ENCODE measurements around the gene SLC2A13. TPM values are rescaled to one million over a fixed set of nuclear protein-coding genes. Genes with fewer than 3 reads are reported as not detected.

Gene SLC2A13
- total RNA-seq, 6 experiments from 2014 or later: 5.2 to 11.7 (median 8.7) TPM

DNA sequence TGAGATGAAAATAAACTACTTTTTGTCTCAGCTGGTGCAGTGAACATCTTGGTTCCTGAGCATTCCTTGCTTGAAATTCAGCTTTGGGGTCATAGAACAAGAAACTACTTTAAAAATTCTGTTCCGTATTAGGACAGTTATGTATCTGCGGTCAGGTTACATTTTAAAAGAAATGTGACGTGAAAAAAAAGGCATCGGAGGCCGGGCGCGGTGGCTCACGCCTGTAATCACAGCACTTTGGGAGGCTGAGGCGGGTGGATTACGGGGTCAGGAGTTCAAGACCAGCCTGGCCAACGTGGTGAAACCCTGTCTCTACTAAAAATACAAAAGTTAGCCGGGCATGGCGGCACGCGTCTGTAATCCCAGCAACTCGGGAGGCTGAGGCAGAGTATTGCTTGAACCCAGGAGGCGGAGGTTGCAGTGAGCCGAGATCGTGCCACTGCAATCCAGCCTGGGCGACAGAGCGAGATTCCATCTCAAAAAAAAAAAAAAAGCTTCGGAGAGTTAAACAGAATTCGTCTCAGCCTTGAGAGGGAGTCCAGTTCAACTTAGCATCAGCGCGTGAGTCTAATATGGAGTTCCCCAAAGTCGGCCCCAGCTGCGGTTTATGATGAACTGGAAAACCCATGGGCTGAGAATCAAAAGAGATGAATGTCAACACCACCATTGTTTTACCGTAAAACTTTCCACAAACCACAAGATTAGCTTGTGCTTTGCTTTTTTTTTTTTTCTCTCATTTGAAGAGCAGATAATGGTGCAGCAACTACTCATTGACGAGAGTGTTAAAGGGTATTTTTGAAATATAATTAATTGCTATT, 2.1 kb upstream of the SLC2A13 start:
- Histone ChIP-seq H3K27ac (no peak overlapping the region), H3K9me3 (no peaks in the 10 kb centered on the region), H3K27me3 (no peaks in the 10 kb centered on the region), H3K4me1 (peaks cover 0 to 14% (median 0%) of the 10 kb centered on the region in 4 donors), H3K36me3 (no peaks in the 10 kb centered on the region), H3K4me3 (no peak overlapping the region)
- 72% methylated on average over 24 of the region's 29 CpGs for WGBS (ENCODE audit: insufficient coverage, low coverage, low lambda C conversion rate, missing lambda C conversion rate)
- no peak for DNase-seq
- TF ChIP-seq, protein P1, sequence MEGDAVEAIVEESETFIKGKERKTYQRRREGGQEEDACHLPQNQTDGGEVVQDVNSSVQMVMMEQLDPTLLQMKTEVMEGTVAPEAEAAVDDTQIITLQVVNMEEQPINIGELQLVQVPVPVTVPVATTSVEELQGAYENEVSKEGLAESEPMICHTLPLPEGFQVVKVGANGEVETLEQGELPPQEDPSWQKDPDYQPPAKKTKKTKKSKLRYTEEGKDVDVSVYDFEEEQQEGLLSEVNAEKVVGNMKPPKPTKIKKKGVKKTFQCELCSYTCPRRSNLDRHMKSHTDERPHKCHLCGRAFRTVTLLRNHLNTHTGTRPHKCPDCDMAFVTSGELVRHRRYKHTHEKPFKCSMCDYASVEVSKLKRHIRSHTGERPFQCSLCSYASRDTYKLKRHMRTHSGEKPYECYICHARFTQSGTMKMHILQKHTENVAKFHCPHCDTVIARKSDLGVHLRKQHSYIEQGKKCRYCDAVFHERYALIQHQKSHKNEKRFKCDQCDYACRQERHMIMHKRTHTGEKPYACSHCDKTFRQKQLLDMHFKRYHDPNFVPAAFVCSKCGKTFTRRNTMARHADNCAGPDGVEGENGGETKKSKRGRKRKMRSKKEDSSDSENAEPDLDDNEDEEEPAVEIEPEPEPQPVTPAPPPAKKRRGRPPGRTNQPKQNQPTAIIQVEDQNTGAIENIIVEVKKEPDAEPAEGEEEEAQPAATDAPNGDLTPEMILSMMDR (IDR thresholded peaks at IDR 0.05): peak in 1 of 4 donors; percentile 8
- TF ChIP-seq POLR2A (IDR thresholded peaks at IDR 0.05): no peak
- ATAC-seq: no peak
- intact Hi-C loops (cut with DNase I): loop anchor here (10.0 kb wide), 2 partner anchors 73 to 343 kb away; no protein-coding TSS in a partner anchor

GRCh38 chr12:40107098-40107802, 1.4 kb upstream of the SLC2A13 start:
- Histone ChIP-seq H3K27ac (peak overlapping the region in 1 of 3 donors; percentile 5), H3K27me3 (no peaks in the 10 kb centered on the region), H3K4me3 (peak overlapping the region; percentile 15 to 52 (median 34)), H3K4me1 (peaks cover 0 to 14% (median 0%) of the 10 kb centered on the region in 4 donors), H3K36me3 (no peaks in the 10 kb centered on the region), H3K9me3 (no peaks in the 10 kb centered on the region)
- DNase-seq (peak; percentile 90 to 91 (median 91)), ATAC-seq (peak; percentile 65 to 76 (median 72))
- WGBS (ENCODE audit: insufficient coverage, low coverage, low lambda C conversion rate, missing lambda C conversion rate): 24% methylated on average over 19 of the region's 19 CpGs
- TF ChIP-seq POLR2A (IDR thresholded peaks at IDR 0.05): no peak
- TF ChIP-seq, protein P1 (IDR thresholded peaks at IDR 0.05): peak; percentile 77 to 97 (median 94)
- intact Hi-C loops (cut with DNase I): loop anchor here (10.0 kb wide), 2 partner anchors 72 to 342 kb away; no protein-coding TSS in a partner anchor

GRCh38 chr12:40106655-40107054, 774 bp upstream of the SLC2A13 start:
- H3K4me1 ChIP-seq: peaks cover 0 to 14% (median 0%) of the 10 kb centered on the region in 4 donors
- DNase-seq: no peak

GRCh38 chr12:40106202-40106533, 287 bp upstream of the SLC2A13 start:
- H3K36me3 ChIP-seq: no peaks in the 10 kb centered on the region
- WGBS (ENCODE audit: insufficient coverage, low coverage, low lambda C conversion rate, missing lambda C conversion rate): 23% methylated on average over 2 of the region's 9 CpGs
- ATAC-seq (no peak), DNase-seq (no peak)
- intact Hi-C loops (cut with DNase I): loop anchor here (10.0 kb wide), 2 partner anchors 71 to 341 kb away; no protein-coding TSS in a partner anchor
- no peak for TF ChIP-seq POLR2A (IDR thresholded peaks at IDR 0.05)
- TF ChIP-seq, protein P1 (IDR thresholded peaks at IDR 0.05): no peak
- H3K9me3 ChIP-seq: no peaks in the 10 kb centered on the region
- peak overlapping the region; percentile 81 to 97 (median 83) for H3K4me3 ChIP-seq
- H3K27ac ChIP-seq: peak overlapping the region in 2 of 3 donors; percentile 41 to 75
- no peaks in the 10 kb centered on the region for H3K27me3 ChIP-seq
- H3K4me1 ChIP-seq: peaks cover 0 to 14% (median 0%) of the 10 kb centered on the region in 4 donors

More at GRCh38 chr12:40106655-40107054, 774 bp upstream of the SLC2A13 start:
- H3K4me3 ChIP-seq: no peak overlapping the region
- H3K9me3 ChIP-seq: no peaks in the 10 kb centered on the region
- ATAC-seq: no peak
- H3K27ac ChIP-seq: no peak overlapping the region
- 93% methylated on average over 6 of the region's 6 CpGs for WGBS (ENCODE audit: insufficient coverage, low coverage, low lambda C conversion rate, missing lambda C conversion rate)
- intact Hi-C loops (cut with DNase I): loop anchor here (10.0 kb wide), 2 partner anchors 72 to 342 kb away; no protein-coding TSS in a partner anchor
- no peaks in the 10 kb centered on the region for H3K27me3 ChIP-seq
- no peak for TF ChIP-seq POLR2A (IDR thresholded peaks at IDR 0.05)
- TF ChIP-seq, protein P1 (IDR thresholded peaks at IDR 0.05): no peak
- H3K36me3 ChIP-seq: no peaks in the 10 kb centered on the region
